GM19468 (cell line): ENCODE measurements around the gene MEIOB.
"Not testable (repeated sequence)": the region's sequence is repeated elsewhere in the genome, so short reads cannot be mapped to it uniquely, and the experiment has no call there.

Experiments used
- ATAC-seq: cut with Tn5 transposase; IDR thresholded peaks from one replicate; pipeline ENCODE4 v1.9.1; 2021; ENCODE audit warnings: mild to moderate bottlenecking, moderate library complexity, moderate number of reproducible peaks; ENCODE audit not compliant: unreplicated experiment; ENCODE audit errors: extremely low read depth

MEIOB gene, protein sequence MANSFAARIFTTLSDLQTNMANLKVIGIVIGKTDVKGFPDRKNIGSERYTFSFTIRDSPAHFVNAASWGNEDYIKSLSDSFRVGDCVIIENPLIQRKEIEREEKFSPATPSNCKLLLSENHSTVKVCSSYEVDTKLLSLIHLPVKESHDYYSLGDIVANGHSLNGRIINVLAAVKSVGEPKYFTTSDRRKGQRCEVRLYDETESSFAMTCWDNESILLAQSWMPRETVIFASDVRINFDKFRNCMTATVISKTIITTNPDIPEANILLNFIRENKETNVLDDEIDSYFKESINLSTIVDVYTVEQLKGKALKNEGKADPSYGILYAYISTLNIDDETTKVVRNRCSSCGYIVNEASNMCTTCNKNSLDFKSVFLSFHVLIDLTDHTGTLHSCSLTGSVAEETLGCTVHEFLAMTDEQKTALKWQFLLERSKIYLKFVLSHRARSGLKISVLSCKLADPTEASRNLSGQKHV

DNA sequence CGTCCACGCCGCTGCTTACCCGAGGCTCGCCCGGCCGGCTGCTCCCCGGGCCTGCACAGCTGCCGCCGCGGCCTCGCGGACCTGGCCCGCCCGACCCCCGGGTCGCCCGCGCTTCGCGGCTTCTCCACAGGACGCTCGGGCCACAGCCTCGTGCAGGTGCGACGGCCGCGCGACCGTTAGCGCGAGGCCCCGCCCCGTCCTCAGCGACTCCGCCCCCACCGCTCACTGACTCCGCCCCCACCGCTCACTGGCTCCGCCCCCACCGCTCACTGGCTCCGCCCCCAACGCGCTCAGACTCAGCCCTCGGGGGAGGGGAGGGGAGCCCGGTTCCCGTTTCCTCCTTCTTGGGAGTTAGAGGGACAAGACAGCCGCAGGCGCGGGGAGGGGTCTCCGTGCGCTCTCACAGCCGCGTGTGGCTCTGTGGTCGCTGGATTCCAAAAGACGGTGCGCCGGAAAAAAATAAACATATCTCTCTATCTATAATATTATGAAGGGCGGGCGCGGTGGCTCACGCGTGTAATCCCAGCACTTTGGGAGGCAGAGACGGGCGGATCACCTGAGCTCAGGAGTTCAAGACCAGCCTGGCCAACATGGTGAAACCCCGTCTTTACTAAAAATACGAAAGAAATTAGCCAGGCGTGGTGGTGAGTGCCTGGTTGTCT, at the start of gene MEIOB:
Gene MEIOB (minus strand): TSS at position 191 of the 662 bp plus-strand sequence. CDS start 3,989 bp downstream, outside the sequence.
- ATAC-seq = no peak

DNA sequence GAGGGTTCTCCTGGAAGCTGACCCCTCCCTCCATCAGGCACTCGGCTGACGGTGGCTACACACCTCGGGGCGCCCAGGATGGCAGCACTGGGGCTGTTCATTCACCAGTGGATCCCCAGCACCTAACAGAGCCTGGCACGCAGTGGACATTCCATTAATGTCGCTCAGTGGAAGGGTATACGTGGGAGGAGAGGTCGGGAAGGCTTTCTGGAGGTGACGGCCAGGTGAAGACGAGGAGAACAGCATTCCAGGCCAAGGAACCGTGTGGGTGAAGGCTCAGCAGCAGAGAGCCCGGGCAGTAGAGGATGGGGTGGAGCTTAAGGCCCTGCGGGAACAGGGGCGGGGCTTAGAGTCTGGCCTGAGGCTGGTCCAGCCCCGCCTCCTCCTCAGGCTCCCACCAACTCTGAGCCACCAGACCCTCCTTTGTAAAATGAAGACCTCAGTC, 48.8 kb upstream of the MEIOB start:
- no peak for ATAC-seq

DNA sequence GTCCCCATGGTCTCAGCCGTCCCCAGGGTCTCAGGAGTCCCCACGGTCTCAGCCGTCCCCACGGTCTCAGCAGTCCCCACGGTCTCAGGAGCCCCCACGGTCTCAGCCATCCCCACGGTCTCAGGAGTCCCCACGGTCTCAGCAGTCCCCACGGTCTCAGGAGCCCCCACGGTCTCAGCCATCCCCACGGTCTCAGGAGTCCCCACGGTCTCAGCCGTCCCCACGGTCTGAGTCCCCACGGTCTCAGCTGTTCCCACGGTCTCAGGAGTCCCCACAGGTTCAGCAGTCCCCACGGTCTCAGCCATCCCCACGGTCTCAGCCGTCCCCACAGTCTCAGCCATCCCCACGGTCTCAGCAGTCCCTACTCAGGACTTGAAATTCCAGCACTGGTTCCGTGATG, 48.2 kb upstream of the MEIOB start:
- not testable (repeated sequence) for ATAC-seq

DNA sequence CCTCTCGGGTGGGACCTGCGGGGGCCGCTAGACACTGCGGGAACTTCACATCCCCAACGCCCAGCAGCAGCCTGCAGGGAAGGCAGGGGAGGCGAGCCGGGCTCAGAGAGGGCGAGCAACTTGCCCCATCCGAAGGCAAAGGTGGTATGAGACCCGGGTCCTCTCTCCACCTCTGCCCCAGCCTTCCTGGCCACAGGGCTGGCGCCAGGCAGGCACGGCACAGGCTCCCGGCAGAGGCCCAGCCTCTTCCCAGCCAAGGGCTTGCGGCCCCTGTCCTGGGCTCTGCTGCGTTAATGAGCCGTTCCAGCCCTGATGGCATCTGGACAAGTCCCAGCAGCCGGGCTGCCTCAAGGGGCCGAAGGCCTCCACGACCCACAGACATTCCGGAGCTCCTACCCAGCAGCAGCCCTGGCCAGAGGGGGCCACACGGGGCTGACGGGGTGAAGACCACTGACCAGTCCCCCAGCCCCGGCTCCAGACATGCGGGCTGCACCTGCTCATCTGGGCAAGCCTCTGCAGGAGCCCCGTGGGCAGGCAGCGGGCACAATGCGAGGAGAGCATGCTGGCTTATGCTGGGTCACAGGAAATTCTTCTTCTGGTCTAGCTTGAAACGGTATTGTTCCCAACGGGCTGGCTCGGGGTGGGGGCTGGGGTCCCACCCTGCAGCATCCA, 47.5 kb upstream of the MEIOB start:
- no peak for ATAC-seq

DNA sequence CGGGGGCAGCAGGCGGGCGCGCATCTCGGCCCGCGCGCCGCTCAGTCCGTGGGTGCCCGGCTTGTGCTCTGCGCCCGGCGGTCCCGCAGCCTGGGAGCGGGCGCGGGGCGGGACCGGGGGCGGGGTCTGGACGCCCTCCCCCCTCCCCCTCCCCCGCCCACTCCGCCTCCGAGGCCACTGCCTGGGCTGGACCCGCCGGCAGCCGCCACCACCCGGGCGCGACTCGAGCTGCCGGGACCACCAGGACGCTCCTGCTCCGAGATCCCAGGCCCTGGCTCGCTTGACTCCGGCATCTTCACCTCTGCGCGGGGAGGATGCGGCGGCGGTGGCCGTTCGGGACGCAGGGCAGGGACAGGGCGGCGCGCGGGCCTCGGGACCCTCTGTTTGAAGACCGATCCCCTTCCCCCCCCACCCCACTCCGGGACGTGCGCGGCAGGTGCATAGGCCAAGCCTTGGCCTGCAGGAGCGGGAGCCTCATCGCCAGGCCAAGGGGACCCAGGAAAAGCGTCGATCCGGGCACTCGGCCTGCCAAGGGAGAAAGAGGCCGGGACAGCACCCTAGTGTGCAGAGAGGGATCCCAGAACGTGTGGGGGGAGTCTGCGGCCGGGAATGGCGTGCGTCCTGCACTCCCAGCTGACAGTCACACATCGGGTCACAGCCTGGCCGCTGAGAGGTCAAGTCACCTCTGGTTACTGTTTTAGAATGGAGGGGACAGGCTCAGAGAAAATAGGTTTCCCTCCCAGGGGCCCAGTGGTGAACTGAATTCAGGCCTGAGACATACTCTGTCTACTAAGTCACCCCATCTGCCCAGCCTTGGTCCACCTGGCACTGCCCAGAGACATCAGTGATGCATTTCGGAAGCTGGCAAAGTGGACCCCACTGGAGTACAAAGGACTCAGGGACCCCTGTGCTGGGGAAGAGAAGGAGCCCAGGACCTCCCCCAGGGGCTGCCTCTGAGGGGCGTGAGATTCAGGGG, 46.7 kb upstream of the MEIOB start, which contains the start of gene HS3ST6:
Gene HS3ST6 (minus strand): TSS at position 65 of the 976 bp plus-strand sequence. CDS start 92 bp downstream, outside the sequence.
- no peak for ATAC-seq

DNA sequence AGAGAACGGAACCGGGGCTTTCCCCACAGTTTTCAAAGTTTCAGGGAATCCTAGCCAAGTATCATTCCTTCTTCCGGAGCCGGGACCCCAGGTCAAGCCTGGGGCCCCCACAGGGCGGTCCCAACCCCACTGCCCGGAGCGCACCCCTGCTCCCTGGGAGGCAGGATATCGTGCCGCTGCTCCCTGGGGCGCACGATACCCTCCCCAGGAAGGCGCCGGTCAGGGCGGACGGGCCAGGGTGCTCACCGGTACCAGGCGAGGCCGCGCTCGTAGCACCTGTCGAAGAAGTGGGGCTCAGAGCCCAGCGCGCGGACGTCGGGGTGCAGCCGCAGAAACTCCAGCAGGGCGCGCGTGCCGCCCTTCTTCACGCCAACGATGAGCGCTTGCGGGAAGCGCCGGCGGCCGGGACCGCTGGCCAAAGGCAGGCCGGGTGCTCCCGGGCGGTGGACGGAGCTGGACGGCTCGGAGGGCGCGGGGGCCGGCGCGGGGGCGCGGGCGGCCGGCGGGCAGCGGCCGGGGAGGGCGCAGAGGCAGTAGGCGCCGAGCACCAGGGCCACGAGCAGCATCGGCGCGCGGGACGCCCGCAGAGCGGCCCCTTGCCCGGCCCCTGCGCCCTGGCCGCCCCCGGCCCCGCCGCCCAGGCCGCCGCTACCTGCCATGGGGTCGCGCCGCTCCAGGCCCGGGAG, 45.8 kb upstream of the MEIOB start:
- ATAC-seq = no peak

DNA sequence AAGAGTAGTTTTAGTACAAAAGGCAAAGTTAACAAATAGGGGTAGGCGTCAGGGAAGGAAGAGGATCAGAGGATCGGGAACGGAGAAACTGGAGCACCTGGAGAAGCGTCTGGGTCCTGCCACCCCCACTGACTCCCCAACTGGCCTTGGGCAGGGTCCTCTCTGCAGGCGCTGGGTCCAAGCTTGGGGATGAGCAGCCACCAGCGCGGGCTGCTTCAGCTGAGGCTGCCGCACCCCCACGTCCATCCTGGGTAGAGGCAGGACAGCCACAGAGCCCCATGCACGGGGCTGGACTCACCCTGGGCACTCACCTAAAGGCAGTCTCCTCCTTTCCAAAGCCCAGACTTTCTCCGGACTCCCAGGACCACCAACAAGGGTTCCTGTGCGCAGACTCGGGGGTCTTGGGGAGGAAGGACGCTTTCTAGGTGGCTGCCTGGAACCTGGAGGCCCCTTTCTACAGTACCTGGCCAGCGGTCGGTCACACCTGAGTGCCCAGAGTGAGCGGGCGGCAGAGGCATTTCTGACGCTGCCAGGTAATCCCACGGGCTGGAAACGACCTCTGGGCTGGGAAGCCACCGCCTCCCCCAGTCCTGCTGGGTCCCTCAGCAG, 45.2 kb upstream of the MEIOB start:
- no peak for ATAC-seq

DNA sequence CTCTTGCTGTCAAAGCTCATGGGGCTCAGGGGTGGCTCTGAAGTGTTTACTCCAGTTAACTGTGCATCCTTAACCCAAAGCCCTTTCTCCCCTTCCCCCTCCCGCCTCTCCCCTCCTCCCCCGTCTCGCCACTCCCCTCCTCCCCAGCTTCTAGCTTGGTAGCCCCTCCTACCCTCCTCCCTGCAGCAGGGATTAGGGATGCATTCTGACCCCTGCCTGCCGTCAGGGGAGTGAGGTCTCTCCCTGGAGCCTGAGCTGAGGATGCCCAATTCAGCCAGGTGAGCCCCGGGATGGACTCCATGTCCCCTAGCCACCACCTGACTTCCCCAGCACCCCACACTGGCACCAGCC, 44.7 kb upstream of the MEIOB start:
- no peak for ATAC-seq

DNA sequence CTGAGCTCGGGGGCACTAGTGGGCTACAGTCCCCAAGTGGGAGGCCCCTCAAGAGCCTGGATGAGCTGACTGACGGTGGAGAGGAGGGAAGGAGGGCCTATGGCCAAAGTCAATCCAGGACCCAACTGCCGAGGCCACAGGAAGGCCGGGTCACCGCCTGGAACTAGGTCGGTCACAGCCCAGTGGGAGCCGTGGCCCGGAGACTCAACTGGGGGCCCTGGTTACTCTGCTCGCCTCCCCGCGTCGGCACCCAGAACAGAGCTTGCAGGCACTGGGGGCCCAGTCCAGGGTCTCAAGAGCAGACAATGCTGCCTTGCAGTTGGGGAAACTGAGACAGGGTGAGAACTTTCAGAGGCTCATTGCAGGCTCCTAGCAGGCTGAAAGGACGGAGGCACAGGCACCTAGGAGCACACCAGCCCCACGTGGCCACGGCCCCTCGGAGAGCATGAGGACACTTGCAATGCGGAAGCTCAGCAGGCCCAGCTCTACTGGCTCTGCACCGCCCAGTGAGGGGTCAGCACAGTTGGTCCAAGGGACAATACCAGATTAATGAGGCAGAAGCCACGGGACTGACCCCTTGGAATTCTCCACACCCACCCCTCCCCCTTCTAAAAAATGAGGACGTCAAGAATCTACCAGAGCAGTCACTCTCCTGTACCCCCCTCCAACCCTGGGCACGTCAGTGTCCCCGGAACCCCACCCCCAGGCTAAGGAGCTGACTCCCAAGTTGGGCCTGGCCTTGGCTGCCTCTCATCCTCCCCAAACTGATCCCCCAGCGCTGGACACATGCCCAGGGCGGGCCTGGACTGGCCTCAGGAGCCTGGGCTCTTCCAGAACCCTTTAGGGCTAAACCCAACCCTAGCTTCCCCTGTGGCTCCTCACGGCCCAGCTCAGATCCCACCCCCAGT, 44.0 kb upstream of the MEIOB start:
- ATAC-seq = no peak

DNA sequence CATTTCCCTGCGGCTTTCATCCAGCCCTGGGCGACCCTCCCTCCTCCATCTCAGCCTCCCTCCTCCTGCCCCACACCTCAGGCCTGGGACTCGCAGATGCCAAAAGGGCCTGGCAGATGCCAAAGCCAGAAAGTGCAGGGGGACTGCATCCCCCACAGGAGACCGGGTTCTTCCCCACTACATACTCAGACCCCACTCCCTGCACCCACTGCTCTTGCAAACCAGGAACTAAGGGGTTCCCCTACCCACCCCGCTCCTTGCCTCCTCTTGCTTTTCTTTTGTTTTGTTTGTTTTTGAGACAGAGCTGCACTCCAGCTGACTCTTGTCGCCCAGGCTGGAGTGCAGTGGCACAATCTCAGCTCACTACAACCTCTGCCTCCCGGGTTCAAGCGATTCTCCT, 43.0 kb upstream of the MEIOB start:
- ATAC-seq = no peak

DNA sequence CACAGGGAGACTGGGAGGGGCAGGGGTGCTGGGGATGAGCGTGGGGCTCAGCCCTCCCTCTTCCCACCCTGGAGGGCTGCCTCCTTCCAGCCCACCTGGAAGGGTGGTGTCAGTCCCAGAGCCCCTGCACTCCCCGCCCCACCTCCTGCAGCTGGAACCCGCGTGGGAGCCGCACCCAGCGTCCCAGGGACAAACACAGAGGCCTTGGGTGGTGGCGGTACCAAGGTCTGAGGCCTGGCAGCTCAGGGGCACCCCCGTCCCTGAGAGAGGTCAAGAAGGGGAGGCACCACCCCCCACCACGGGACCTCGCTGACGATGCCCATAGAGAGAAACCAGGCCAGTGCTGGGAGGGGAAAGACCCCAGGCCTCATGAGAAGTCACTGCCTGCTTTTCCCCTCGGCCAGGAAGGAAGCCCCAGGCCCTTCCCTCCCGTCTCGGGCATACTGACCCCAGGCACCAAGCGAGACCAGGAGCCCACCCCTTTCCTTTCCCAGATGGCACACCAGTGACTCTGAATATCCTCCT, 42.2 kb upstream of the MEIOB start:
- ATAC-seq = no peak

DNA sequence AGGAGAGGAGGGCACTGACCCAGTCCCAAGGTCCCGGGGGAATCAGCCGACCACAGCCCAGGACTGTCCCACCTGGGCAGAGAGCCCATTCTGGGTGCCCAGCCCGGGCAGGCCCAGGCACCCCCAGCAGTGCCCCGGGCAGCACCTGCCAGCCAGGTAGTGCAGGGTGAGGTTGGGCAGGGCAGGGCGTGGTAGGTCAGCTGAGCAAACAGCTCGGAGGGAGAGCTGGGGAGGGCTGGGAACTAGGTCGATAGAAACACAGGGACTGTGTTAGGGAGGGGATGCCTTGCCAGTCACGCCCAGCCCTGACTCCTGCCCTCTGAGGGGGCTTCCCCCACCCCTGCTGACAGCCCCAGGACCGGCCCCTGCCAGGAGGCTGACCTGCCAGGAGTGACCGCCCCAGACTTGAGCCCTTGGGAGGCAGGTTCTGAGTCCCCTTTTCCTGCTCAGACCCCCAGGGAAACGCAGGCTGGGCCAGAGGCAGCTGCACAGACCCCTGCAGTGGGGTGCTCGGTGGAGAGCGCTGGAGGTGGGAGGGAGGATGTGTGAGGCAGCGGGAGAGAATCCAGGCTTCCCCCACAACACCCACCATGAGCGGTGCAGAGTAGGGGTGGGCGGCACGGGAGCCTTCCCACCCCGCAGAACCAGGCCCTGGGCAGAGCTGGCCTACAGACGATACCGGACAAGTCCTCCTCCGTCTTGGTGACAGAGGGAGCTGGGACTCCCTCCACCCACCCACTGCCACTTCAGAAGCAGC, 41.5 kb upstream of the MEIOB start:
- no peak for ATAC-seq

DNA sequence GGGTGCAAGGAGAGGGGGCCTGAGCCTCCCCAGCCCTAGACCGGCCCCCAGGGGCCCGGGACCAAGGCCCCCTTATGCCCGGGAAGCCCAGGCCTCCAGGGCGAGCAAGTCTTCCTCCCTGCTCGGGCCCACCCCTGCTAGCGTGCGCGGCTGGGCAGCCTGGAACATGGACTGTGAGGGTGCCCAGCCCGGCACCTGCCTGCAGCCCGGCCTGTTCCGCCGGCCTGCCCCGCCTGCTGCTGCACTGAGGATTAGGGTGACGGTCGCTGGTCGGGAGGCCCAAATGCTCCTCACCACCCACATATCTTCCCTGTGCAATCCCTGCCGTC, 40.2 kb upstream of the MEIOB start:
- no peak for ATAC-seq

DNA sequence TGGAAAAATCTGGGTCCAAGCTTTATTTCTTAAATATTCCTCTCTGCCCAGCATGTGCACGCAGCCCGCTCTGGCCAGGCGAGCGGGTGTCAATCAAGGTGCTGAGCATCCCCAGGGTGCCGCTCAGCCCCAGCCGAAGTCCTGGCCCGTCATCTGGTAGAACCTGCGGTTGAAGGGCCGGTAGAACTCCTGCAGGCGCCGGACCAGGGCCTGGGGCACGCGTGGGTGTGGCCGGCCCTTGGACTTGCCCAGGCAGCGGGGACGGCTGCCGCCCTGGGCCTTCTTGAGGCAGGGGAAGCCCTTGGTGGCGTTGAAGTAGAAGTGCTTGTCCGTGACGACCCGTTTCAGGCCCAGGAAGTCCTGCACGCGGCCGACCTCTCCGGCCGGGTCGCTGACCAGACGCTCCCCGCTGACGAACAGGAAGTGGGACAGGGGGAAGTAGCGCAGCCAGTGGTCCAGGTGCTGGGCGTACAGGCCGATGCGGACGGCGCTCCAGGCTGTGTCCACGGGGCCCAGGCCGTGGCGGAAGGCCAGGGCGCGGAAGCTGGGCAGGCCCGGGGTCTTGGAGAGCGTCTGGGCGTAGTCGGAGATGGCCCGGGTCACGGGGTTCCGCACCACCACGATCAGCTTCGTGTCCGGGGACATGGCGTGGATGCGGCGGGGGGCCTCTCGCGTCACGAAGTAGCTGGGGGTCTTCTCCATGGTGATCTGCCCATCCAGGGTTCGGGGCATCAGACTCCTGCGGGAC, 39.7 kb upstream of the MEIOB start:
- no peak for ATAC-seq

DNA sequence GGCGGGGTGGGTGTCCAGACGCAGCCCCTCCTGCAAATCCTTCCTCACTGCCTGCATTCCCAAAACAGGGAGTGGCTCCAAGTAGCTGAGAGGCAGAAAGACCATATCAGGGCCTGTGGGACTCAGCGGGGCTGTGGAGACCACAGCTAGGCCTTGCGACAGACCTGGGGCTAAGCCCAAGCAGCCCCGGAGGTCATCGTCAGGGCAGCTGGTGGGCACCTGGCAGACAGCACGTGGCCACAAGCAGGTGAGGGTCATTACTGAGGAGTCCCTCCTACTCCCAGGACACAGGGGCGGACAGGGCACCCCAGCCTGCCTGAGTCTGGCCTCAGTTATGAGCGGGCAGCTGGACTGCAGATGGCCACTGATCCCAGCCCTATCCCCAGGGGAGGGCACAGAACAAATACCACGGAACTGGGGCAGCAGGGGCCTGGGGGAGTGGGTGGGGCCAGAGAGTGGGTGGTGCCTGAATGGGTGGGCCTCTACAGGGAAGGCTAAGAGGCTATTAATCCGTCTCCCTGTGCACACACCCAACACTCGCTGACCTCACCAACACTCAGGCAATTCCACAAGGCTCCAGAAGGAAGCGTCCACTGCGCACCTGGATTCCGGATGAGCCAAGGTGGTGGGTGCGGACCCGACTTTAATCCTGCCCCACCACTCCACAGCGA, 37.7 kb upstream of the MEIOB start:
- no peak for ATAC-seq

DNA sequence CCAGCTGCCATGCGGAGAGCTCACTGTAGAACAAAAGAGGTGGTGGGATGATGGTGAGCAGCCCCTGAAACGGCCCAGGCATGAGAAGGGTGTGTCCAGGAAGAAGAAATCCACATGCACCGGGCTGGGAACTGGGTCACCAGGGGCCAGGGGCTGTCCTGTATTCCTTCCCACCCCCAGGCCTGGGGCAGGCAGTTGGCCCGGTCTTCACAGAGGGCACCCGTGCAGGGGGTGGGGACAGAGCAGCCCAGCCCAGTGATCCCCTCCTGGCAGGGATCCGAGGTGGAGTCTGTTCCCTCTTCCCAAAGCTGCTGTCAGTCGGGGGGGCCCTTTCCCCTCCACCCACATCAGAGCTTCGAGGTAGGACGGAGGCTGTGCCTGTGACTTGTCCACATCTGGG, 37.0 kb upstream of the MEIOB start:
- ATAC-seq = no peak
